PC-3 (cell line): Measurements from ENCODE around the gene FBXL7. TPM values are rescaled to one million over a fixed set of nuclear protein-coding genes. Genes with fewer than 3 reads are reported as not detected.

Source experiments
- ATAC-seq: fragments of 200-7000 bp; cut with Tn5 transposase; 2 replicates; pipeline ENCODE4 v1.9.1; 2020; ENCODE audit warnings: mild to moderate bottlenecking, moderate library complexity
- BruUV-seq: library from RNA; stranded (reverse); fragments of 400-500 nt; replicated peaks from 2 replicates; lab custom pipeline; 2021; lab: Mats Ljungman, UMichigan
- CTCF ChIA-PET: fragments of 300-600 bp; sonication (Branson Sonifier 250); formaldehyde crosslinking; loops from one replicate; lab custom pipeline; 2022; ENCODE audit warnings: antibody characterized with exemption; lab: Charles Lee
- POLR2A ChIA-PET: fragments of 300-600 bp; sonication (Branson Sonifier 250); formaldehyde crosslinking; loops from one replicate; lab custom pipeline; 2022; ENCODE audit warnings: antibody characterized with exemption; ENCODE audit not compliant: unreplicated experiment; lab: Charles Lee
- DNase-seq: peaks from one replicate; pipeline ENCODE4 v3.0.0-alpha.2; 2015
- H2AFZ ChIP-seq: fragments of 300-600 bp; sonication (generic); 2 replicates; pipeline ENCODE4 v1.6.0; 2016; ENCODE audit warnings: antibody characterized with exemption, low read length
- H3F3A ChIP-seq: fragments of 300-600 bp; sonication (generic); one replicate; pipeline ENCODE4 v1.6.0; 2017; ENCODE audit warnings: antibody characterized with exemption, low read length, control low read depth, mild to moderate bottlenecking; ENCODE audit not compliant: unreplicated experiment
- H3K27ac ChIP-seq: fragments of 300-600 bp; sonication (generic); 2 replicates; pipeline ENCODE4 v1.5.1; 2016; ENCODE audit warnings: mild to moderate bottlenecking, low read length
- H3K27me3 ChIP-seq: fragments of 300-600 bp; sonication (generic); 2 replicates; pipeline ENCODE4 v1.6.1; 2016; ENCODE audit warnings: low read length, mixed read lengths
- H3K36me3 ChIP-seq: fragments of 300-600 bp; sonication (generic); 2 replicates; pipeline ENCODE4 v1.6.1; 2016; ENCODE audit warnings: low read depth, mixed run types, low read length, mixed read lengths
- H3K4me1 ChIP-seq: fragments of 300-600 bp; sonication (generic); 2 replicates; pipeline ENCODE4 v1.5.1; 2016; ENCODE audit warnings: low read length; ENCODE audit not compliant: insufficient read depth
- H3K4me2 ChIP-seq: fragments of 300-600 bp; sonication (generic); 2 replicates; pipeline ENCODE4 v1.6.0; 2016; ENCODE audit warnings: low read length
- H3K4me3 ChIP-seq: fragments of 300-600 bp; sonication (generic); 2 replicates; pipeline ENCODE4 v1.5.1; 2016; ENCODE audit warnings: mild to moderate bottlenecking, low read length, mixed read lengths
- H3K79me2 ChIP-seq: fragments of 300-600 bp; sonication (generic); 2 replicates; pipeline ENCODE4 v1.6.1; 2017; ENCODE audit warnings: low read length, mixed read lengths
- H3K9ac ChIP-seq: fragments of 300-600 bp; sonication (generic); 2 replicates; pipeline ENCODE4 v1.6.0; 2016; ENCODE audit warnings: mild to moderate bottlenecking, low read length
- H3K9me2 ChIP-seq: fragments of 300-600 bp; sonication (generic); replicated peaks from 2 replicates; pipeline ENCODE4 v1.6.1; 2016; ENCODE audit warnings: mixed run types, low read length, mixed read lengths
- H3K9me3 ChIP-seq: fragments of 300-600 bp; sonication (generic); 2 replicates; pipeline ENCODE4 v1.6.1; 2016; ENCODE audit warnings: low read length, mixed read lengths
- H4K20me1 ChIP-seq: fragments of 300-600 bp; sonication (generic); 2 replicates; pipeline ENCODE4 v1.6.1; 2016; ENCODE audit warnings: low read length, mixed read lengths
- CTCF ChIP-seq: fragments of 300-600 bp; sonication (generic); conservative IDR thresholded peaks from 2 replicates; pipeline ENCODE4 v1.5.1; 2017; ENCODE audit warnings: antibody characterized with exemption, low read depth, mild to moderate bottlenecking, low read length
- EZH2 ChIP-seq: fragments of 300-600 bp; sonication (generic); IDR thresholded peaks from one replicate; pipeline ENCODE4 v1.6.1; 2017; ENCODE audit warnings: antibody characterized with exemption, mild to moderate bottlenecking, low read length; ENCODE audit not compliant: unreplicated experiment
- EZH2phosphoT487 ChIP-seq: fragments of 300-600 bp; sonication (generic); IDR thresholded peaks from 2 replicates; pipeline ENCODE4 v1.6.1; 2018; ENCODE audit warnings: mild to moderate bottlenecking, antibody characterized with exemption, low read length, borderline replicate concordance
- intact Hi-C: fragments of 100-400 bp; cut with micrococcal nuclease; formaldehyde crosslinking; loops from 2 replicates; pipeline ENCODE4 v1.9.0; 2023
- total RNA-seq: library from RNA; depleted of rRNA; stranded (reverse); fragments of >200 nt; gene quantifications from 2 replicates; pipeline ENCODE4 v1.2.3, GENCODE V29; 2014

The FBXL7 gene
- total RNA-seq, 1 experiment from 2014 or later = 0.18 TPM

- no peaks in the 10 kb centered on the region for H3K79me2 ChIP-seq
- no peaks in the 10 kb centered on the region for H3K9me2 ChIP-seq
- ChIA-PET CTCF (no interaction called here), POLR2A (no interaction called here)
- TF ChIP-seq EZH2phosphoT487 = no peak
- no peak for TF ChIP-seq CTCF
- TF ChIP-seq EZH2 = no peak
- H3K36me3 ChIP-seq = no peaks in the 10 kb centered on the region
- DNase-seq = no peak
- no peaks in the 10 kb centered on the region for H3F3A ChIP-seq
- no TSS peak for BruUV-seq
- peaks cover 11% of the 10 kb centered on the region; the same call in 1 of the 2 replicates for H3K9me3 ChIP-seq
- no peaks in the 10 kb centered on the region for H3K4me1 ChIP-seq
- H3K4me3 ChIP-seq = no peak overlapping the region
- H3K4me2 ChIP-seq = no peak overlapping the region
- no peaks in the 10 kb centered on the region for H4K20me1 ChIP-seq
- no peaks in the 10 kb centered on the region for H3K27me3 ChIP-seq
- intact Hi-C loops = no loop called here
- no peak overlapping the region for H3K9ac ChIP-seq
- H2AFZ ChIP-seq = no peak overlapping the region
- no peak overlapping the region for H3K27ac ChIP-seq
- no peak for ATAC-seq
These were observed 191.5 kb downstream of the FBXL7 start for GRCh38 chr5:15691521-15691920.

- no peak for DNase-seq
- POLR2A ChIA-PET = no interaction called here
- CTCF ChIA-PET = no interaction called here
- Histone ChIP-seq H3K79me2 (no peaks in the 10 kb centered on the region), H2AFZ (no peak overlapping the region), H3K9ac (no peak overlapping the region), H3K4me1 (no peaks in the 10 kb centered on the region), H3K4me2 (no peak overlapping the region), H3K27ac (no peak overlapping the region), H3K27me3 (no peaks in the 10 kb centered on the region), H3K9me3 (peaks cover 23% of the 10 kb centered on the region; the same call in 1 of the 2 replicates), H3K4me3 (no peak overlapping the region), H3K36me3 (no peaks in the 10 kb centered on the region), H3K9me2 (no peaks in the 10 kb centered on the region), H3F3A (no peaks in the 10 kb centered on the region), H4K20me1 (no peaks in the 10 kb centered on the region)
- no TSS peak for BruUV-seq
- intact Hi-C loops = no loop called here
- TF ChIP-seq CTCF (no peak), EZH2phosphoT487 (no peak), EZH2 (no peak)
- no peak for ATAC-seq
These were observed 192.9 kb downstream of the FBXL7 start for GRCh38 chr5:15692706-15693381.

DNA sequence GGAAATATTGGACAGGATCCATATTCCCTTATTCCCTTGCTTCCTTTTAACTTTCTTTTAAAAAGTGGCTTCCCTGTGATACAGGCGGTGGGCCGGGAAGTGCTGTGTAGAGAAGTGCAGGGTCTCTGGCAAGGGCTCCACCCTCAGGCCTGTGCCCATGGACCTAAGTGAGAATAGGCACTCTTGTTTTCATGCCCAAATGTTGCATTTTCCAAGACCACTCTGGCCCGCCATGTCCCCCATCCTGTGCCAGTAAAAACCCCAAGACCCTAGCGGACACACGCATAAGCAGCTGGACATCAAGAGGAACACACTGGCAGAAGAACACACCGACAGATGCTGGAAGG, 193.4 kb downstream of the FBXL7 start:
- Histone ChIP-seq H3F3A (no peaks in the 10 kb centered on the region), H3K27ac (no peak overlapping the region), H3K79me2 (no peaks in the 10 kb centered on the region), H4K20me1 (no peaks in the 10 kb centered on the region), H2AFZ (no peak overlapping the region), H3K4me2 (no peak overlapping the region), H3K4me1 (no peaks in the 10 kb centered on the region), H3K36me3 (no peaks in the 10 kb centered on the region), H3K27me3 (no peaks in the 10 kb centered on the region), H3K9me2 (no peaks in the 10 kb centered on the region), H3K9me3 (peaks cover 26% of the 10 kb centered on the region; the same call in 1 of the 2 replicates), H3K9ac (no peak overlapping the region), H3K4me3 (no peak overlapping the region)
- CTCF ChIA-PET = no interaction called here
- ATAC-seq (no peak), DNase-seq (no peak)
- intact Hi-C loops = no loop called here
- POLR2A ChIA-PET = no interaction called here
- BruUV-seq = no TSS peak
- TF ChIP-seq EZH2phosphoT487 (no peak), CTCF (no peak), EZH2 (no peak)
